ENCODE measurements around the gene GRK7. TPM values are rescaled to one million over a fixed set of nuclear protein-coding genes. Genes with fewer than 3 reads are reported as not detected.
"Not testable (repeated sequence)": the region's sequence is repeated elsewhere in the genome, so short reads cannot be mapped to it uniquely, and the experiment has no call there.

Gene GRK7
- polyA plus RNA-seq, 4 donors = 0.04 TPM; not detected in 3

- peaks cover 0 to 1% (median 0%) of the 10 kb centered on the region in 3 donors for H3K36me3 ChIP-seq (ENCODE audit: control insufficient read depth in 3 of 3, insufficient read depth in 2 of 3, low read depth in 1 of 3, low read length in 3 of 3)
- H3K27me3 ChIP-seq (ENCODE audit: control insufficient read depth in 3 of 3, insufficient read depth in 3 of 3, low read length in 3 of 3) = no peaks in the 10 kb centered on the region
- WGBS, 3 donors = 35 to 64% (median 48%) methylated on average over 2 of the region's 2 CpGs
- DNase-seq (peak in 1 of 2 donors; percentile 26), FAIRE-seq (no peak)
- H3K27ac ChIP-seq (ENCODE audit: low read depth in 1 of 3, low read length in 2 of 3) = peak overlapping the region; percentile 65 to 98 (median 96)
- H3K4me3 ChIP-seq (ENCODE audit: low read depth in 1 of 3, low read length in 3 of 3) = peak overlapping the region; percentile 1 to 90 (median 78)
- H3K9me3 ChIP-seq (ENCODE audit: control insufficient read depth in 2 of 2, insufficient read depth in 1 of 2, low read depth in 1 of 2, low read length in 1 of 2) = no peaks in the 10 kb centered on the region
- peaks cover 4 to 17% (median 6%) of the 10 kb centered on the region in 3 donors for H3K4me1 ChIP-seq (ENCODE audit: control insufficient read depth in 3 of 3, insufficient read depth in 2 of 3, low read depth in 1 of 3, low read length in 2 of 3)
Observed at GRCh38 chr3:141739731-141740130, 23.5 kb upstream of the GRK7 start.

DNA sequence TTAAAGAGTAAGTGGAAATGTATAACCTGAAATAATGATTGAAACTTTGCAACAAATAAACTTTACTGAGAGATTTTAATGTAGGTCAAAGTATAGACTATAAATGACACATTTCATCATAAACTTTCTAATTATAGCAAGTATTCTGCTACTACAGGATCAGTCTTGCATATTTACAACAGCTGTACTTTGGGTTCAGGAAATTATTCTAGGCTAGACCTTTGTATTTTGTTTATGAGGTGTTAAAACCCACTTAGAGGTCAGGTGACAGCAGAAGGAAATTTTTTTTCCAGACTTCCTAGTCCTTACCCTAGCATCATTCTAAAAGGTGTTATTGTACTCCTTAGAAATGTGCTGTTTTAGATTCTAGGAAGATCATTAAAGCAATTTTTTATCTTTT lies 22.9 kb upstream of the GRK7 start:
- no peaks in the 10 kb centered on the region for H3K27me3 ChIP-seq (ENCODE audit: control insufficient read depth in 3 of 3, insufficient read depth in 3 of 3, low read length in 3 of 3)
- FAIRE-seq (no peak), DNase-seq (peak; percentile 86 to 90)
- no peaks in the 10 kb centered on the region for H3K9me3 ChIP-seq (ENCODE audit: control insufficient read depth in 2 of 2, insufficient read depth in 1 of 2, low read depth in 1 of 2, low read length in 1 of 2)
- peaks cover 4 to 17% (median 6%) of the 10 kb centered on the region in 3 donors for H3K4me1 ChIP-seq (ENCODE audit: control insufficient read depth in 3 of 3, insufficient read depth in 2 of 3, low read depth in 1 of 3, low read length in 2 of 3)
- peaks cover 3 to 5% (median 4%) of the 10 kb centered on the region in 3 donors for H3K36me3 ChIP-seq (ENCODE audit: control insufficient read depth in 3 of 3, insufficient read depth in 2 of 3, low read depth in 1 of 3, low read length in 3 of 3)
- H3K4me3 ChIP-seq (ENCODE audit: low read depth in 1 of 3, low read length in 3 of 3) = no peak overlapping the region
- peak overlapping the region in 1 of 3 donors; percentile 98 for H3K27ac ChIP-seq (ENCODE audit: low read depth in 1 of 3, low read length in 2 of 3)

GRCh38 chr3:141743305-141743704 lies 19.9 kb upstream of the GRK7 start:
- Histone ChIP-seq H3K27ac (ENCODE audit: low read depth in 1 of 3, low read length in 2 of 3) (no peak overlapping the region), H3K4me3 (ENCODE audit: low read depth in 1 of 3, low read length in 3 of 3) (no peak overlapping the region), H3K4me1 (ENCODE audit: control insufficient read depth in 3 of 3, insufficient read depth in 2 of 3, low read depth in 1 of 3, low read length in 2 of 3) (peaks cover 4 to 17% (median 6%) of the 10 kb centered on the region in 3 donors), H3K36me3 (ENCODE audit: control insufficient read depth in 3 of 3, insufficient read depth in 2 of 3, low read depth in 1 of 3, low read length in 3 of 3) (peaks cover 8 to 19% (median 8%) of the 10 kb centered on the region in 3 donors), H3K27me3 (ENCODE audit: control insufficient read depth in 3 of 3, insufficient read depth in 3 of 3, low read length in 3 of 3) (no peaks in the 10 kb centered on the region), H3K9me3 (ENCODE audit: control insufficient read depth in 2 of 2, insufficient read depth in 1 of 2, low read depth in 1 of 2, low read length in 1 of 2) (no peaks in the 10 kb centered on the region)
- DNase-seq (no peak), FAIRE-seq (no peak)
- WGBS, 3 donors = 25 to 58% (median 54%) methylated on average over 1 of the region's 1 CpG

DNA sequence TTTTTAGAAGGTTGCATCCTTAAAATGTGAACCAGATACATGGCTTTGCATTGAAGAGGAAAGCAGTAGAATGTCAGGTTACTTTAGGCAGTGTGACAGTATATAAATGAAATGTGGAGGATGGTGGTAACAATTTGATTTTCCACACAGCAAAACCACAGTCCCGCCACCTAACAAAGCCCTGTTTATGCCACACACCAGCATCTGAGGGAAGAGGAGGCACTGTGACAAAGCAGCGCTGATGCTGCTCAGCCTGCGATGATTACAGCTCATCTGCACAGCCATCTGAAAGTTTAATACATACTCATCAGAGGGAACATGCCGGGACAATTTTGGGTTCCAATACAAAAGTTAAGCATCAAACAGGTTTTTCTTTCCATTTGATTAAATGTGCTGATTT lies 16.2 kb upstream of the GRK7 start:
- WGBS, 3 donors = 91 to 99% (median 94%) methylated on average over 4 of the region's 4 CpGs
- FAIRE-seq = no peak
- Histone ChIP-seq H3K4me3 (ENCODE audit: low read depth in 1 of 3, low read length in 3 of 3) (no peak overlapping the region), H3K36me3 (ENCODE audit: control insufficient read depth in 3 of 3, insufficient read depth in 2 of 3, low read depth in 1 of 3, low read length in 3 of 3) (peaks cover 8 to 31% (median 8%) of the 10 kb centered on the region in 3 donors), H3K4me1 (ENCODE audit: control insufficient read depth in 3 of 3, insufficient read depth in 2 of 3, low read depth in 1 of 3, low read length in 2 of 3) (peaks cover 0 to 5% (median 0%) of the 10 kb centered on the region in 3 donors), H3K27ac (ENCODE audit: low read depth in 1 of 3, low read length in 2 of 3) (no peak overlapping the region), H3K9me3 (ENCODE audit: control insufficient read depth in 2 of 2, insufficient read depth in 1 of 2, low read depth in 1 of 2, low read length in 1 of 2) (no peaks in the 10 kb centered on the region), H3K27me3 (ENCODE audit: control insufficient read depth in 3 of 3, insufficient read depth in 3 of 3, low read length in 3 of 3) (no peaks in the 10 kb centered on the region)
- no peak for DNase-seq

DNA sequence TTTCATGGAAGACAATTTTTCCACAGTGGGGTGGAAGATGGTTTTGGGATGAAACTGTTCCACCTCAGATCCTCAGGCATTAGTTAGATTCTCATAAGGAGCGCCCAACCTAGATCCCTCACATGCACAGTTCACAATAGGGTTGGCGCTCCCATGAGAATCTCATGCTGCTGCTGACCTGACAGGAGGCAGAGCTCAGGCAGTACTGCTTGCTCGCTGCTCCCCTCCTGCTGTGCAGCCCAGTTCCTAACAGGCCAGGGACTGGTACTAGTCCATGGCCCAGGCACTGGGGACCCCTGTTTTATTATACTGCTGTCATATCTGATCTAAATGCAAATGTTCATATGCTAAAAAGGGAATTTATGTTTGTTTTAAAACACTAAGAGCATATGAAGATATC lies 9.8 kb upstream of the GRK7 start:
- Histone ChIP-seq H3K27ac (ENCODE audit: low read depth in 1 of 3, low read length in 2 of 3) (no peak overlapping the region), H3K9me3 (ENCODE audit: control insufficient read depth in 2 of 2, insufficient read depth in 1 of 2, low read depth in 1 of 2, low read length in 1 of 2) (no peaks in the 10 kb centered on the region), H3K4me1 (ENCODE audit: control insufficient read depth in 3 of 3, insufficient read depth in 2 of 3, low read depth in 1 of 3, low read length in 2 of 3) (no peaks in the 10 kb centered on the region), H3K36me3 (ENCODE audit: control insufficient read depth in 3 of 3, insufficient read depth in 2 of 3, low read depth in 1 of 3, low read length in 3 of 3) (peaks cover 0 to 14% (median 0%) of the 10 kb centered on the region in 3 donors), H3K4me3 (ENCODE audit: low read depth in 1 of 3, low read length in 3 of 3) (no peak overlapping the region), H3K27me3 (ENCODE audit: control insufficient read depth in 3 of 3, insufficient read depth in 3 of 3, low read length in 3 of 3) (no peaks in the 10 kb centered on the region)
- no peak for DNase-seq
- WGBS, 3 donors = 92 to 100% (median 94%) methylated on average over 3 of the region's 3 CpGs
- FAIRE-seq = no peak

DNA sequence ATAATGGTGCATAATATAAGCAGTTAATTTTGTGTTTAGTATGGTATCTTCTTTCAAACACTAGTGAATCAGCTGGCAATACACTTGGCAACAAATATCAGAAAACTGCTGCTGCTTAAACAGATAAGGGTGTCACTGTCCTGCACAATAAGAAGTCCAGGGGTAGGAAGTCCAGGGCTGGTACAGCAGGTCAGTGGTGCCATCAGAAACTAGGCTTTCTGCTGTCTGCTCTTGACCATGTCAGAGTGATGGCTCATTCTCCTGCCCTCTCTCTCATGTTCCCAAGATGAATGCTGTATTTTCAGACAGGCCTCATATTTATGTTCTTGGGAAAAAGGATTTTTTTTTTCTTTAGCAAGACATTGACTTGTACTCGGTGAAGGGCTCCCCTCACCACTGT lies 9.2 kb upstream of the GRK7 start:
- WGBS, 3 donors = 80 to 92% (median 89%) methylated on average over 1 of the region's 1 CpG
- no peaks in the 10 kb centered on the region for H3K27me3 ChIP-seq (ENCODE audit: control insufficient read depth in 3 of 3, insufficient read depth in 3 of 3, low read length in 3 of 3)
- peaks cover 0 to 10% (median 0%) of the 10 kb centered on the region in 3 donors for H3K36me3 ChIP-seq (ENCODE audit: control insufficient read depth in 3 of 3, insufficient read depth in 2 of 3, low read depth in 1 of 3, low read length in 3 of 3)
- no peak for FAIRE-seq
- no peak overlapping the region for H3K4me3 ChIP-seq (ENCODE audit: low read depth in 1 of 3, low read length in 3 of 3)
- DNase-seq = no peak
- no peak overlapping the region for H3K27ac ChIP-seq (ENCODE audit: low read depth in 1 of 3, low read length in 2 of 3)
- H3K4me1 ChIP-seq (ENCODE audit: control insufficient read depth in 3 of 3, insufficient read depth in 2 of 3, low read depth in 1 of 3, low read length in 2 of 3) = no peaks in the 10 kb centered on the region
- no peaks in the 10 kb centered on the region for H3K9me3 ChIP-seq (ENCODE audit: control insufficient read depth in 2 of 2, insufficient read depth in 1 of 2, low read depth in 1 of 2, low read length in 1 of 2)

GRCh38 chr3:141762552-141762951 lies 656 bp upstream of the GRK7 start:
- not testable (repeated sequence) for H3K27ac ChIP-seq (ENCODE audit: low read depth in 1 of 3, low read length in 2 of 3); H3K36me3 ChIP-seq (ENCODE audit: control insufficient read depth in 3 of 3, insufficient read depth in 2 of 3, low read depth in 1 of 3, low read length in 3 of 3); H3K27me3 ChIP-seq (ENCODE audit: control insufficient read depth in 3 of 3, insufficient read depth in 3 of 3, low read length in 3 of 3); DNase-seq; H3K9me3 ChIP-seq (ENCODE audit: control insufficient read depth in 2 of 2, insufficient read depth in 1 of 2, low read depth in 1 of 2, low read length in 1 of 2); FAIRE-seq; H3K4me3 ChIP-seq (ENCODE audit: low read depth in 1 of 3, low read length in 3 of 3); H3K4me1 ChIP-seq (ENCODE audit: control insufficient read depth in 3 of 3, insufficient read depth in 2 of 3, low read depth in 1 of 3, low read length in 2 of 3)
- WGBS, 3 donors = 70 to 88% (median 80%) methylated on average over 14 to 19 of the region's 19 CpGs

DNA sequence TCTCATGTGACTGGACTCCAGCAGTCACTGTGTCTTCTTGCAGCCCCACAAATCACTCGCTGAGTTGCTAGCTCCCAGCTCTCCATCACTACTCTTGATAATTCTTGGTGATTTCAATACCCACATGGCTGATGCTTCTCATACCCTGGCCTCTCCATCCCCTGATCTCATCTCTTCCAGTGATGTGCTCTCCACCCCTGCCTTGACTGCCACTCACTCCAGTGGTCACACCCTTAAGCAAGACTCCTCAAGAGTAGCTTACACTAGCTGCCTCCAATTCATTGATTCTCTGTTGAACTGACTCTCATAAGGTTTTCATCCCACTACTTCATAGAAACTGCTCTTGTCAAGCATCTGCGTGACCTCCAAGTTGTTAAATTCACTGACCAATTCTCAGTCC lies 837 bp downstream of the GRK7 start:
- Histone ChIP-seq H3K4me3 (ENCODE audit: low read depth in 1 of 3, low read length in 3 of 3) (no peak overlapping the region), H3K4me1 (ENCODE audit: control insufficient read depth in 3 of 3, insufficient read depth in 2 of 3, low read depth in 1 of 3, low read length in 2 of 3) (no peaks in the 10 kb centered on the region), H3K36me3 (ENCODE audit: control insufficient read depth in 3 of 3, insufficient read depth in 2 of 3, low read depth in 1 of 3, low read length in 3 of 3) (no peaks in the 10 kb centered on the region), H3K9me3 (ENCODE audit: control insufficient read depth in 2 of 2, insufficient read depth in 1 of 2, low read depth in 1 of 2, low read length in 1 of 2) (no peaks in the 10 kb centered on the region), H3K27ac (ENCODE audit: low read depth in 1 of 3, low read length in 2 of 3) (no peak overlapping the region), H3K27me3 (ENCODE audit: control insufficient read depth in 3 of 3, insufficient read depth in 3 of 3, low read length in 3 of 3) (no peaks in the 10 kb centered on the region)
- FAIRE-seq = no peak
- WGBS, 3 donors = 89 to 100% (median 95%) methylated on average over 2 of the region's 2 CpGs
- DNase-seq = no peak

- Histone ChIP-seq H3K9me3 (ENCODE audit: control insufficient read depth in 2 of 2, insufficient read depth in 1 of 2, low read depth in 1 of 2, low read length in 1 of 2) (no peaks in the 10 kb centered on the region), H3K4me3 (ENCODE audit: low read depth in 1 of 3, low read length in 3 of 3) (no peak overlapping the region), H3K4me1 (ENCODE audit: control insufficient read depth in 3 of 3, insufficient read depth in 2 of 3, low read depth in 1 of 3, low read length in 2 of 3) (no peaks in the 10 kb centered on the region), H3K27ac (ENCODE audit: low read depth in 1 of 3, low read length in 2 of 3) (no peak overlapping the region), H3K27me3 (ENCODE audit: control insufficient read depth in 3 of 3, insufficient read depth in 3 of 3, low read length in 3 of 3) (no peaks in the 10 kb centered on the region), H3K36me3 (ENCODE audit: control insufficient read depth in 3 of 3, insufficient read depth in 2 of 3, low read depth in 1 of 3, low read length in 3 of 3) (no peaks in the 10 kb centered on the region)
- WGBS, 3 donors = 90 to 100% (median 94%) methylated on average over 1 of the region's 1 CpG
- FAIRE-seq = no peak
- DNase-seq = no peak
Observed at GRCh38 chr3:141764465-141764864, 1.3 kb downstream of the GRK7 start.
